GM12873 (cell line): ENCODE results near the gene DHX57.

Source experiments
- TF ChIP-seq, protein P1 (sequence below): IDR thresholded peaks from 2 replicates; pipeline ENCODE4 v1.5.1; 2012; ENCODE audit warnings: low read depth, mild to moderate bottlenecking, moderate library complexity, low read length, control low read depth; ENCODE audit not compliant: insufficient read depth; ENCODE audit errors: missing control alignments

DHX57 gene

DNA sequence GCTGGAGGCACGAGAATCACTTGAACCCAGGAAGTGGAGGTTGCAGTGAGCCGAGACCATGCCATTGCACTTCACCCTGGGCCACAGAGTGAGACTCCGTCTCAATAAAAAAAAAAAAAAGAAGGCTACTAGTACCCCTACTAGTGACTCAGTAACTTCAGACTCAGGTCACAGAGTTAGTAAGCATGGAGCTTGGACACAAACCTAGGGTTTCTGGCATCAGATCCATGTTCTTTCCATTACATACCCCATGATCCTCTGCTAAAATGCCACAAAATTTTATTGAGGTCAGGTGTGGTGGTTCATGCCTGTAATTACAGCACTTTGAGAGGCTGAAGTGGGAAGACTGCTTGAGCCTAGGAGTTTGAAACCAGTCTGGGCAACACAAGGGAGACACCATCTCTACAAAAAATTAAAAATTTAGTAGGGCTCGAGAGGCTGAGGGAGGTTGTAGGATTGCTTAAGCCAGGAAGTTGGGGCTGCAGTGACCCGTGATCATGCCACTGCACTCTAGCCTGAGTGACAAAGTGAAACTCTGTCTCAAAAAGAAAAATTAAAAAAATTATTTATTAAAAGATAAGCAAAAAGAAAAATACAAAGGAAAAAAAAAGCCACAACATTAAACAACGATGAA, 45.1 kb downstream of the DHX57 start:
- TF ChIP-seq, protein P1, sequence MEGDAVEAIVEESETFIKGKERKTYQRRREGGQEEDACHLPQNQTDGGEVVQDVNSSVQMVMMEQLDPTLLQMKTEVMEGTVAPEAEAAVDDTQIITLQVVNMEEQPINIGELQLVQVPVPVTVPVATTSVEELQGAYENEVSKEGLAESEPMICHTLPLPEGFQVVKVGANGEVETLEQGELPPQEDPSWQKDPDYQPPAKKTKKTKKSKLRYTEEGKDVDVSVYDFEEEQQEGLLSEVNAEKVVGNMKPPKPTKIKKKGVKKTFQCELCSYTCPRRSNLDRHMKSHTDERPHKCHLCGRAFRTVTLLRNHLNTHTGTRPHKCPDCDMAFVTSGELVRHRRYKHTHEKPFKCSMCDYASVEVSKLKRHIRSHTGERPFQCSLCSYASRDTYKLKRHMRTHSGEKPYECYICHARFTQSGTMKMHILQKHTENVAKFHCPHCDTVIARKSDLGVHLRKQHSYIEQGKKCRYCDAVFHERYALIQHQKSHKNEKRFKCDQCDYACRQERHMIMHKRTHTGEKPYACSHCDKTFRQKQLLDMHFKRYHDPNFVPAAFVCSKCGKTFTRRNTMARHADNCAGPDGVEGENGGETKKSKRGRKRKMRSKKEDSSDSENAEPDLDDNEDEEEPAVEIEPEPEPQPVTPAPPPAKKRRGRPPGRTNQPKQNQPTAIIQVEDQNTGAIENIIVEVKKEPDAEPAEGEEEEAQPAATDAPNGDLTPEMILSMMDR, result no peak

DNA sequence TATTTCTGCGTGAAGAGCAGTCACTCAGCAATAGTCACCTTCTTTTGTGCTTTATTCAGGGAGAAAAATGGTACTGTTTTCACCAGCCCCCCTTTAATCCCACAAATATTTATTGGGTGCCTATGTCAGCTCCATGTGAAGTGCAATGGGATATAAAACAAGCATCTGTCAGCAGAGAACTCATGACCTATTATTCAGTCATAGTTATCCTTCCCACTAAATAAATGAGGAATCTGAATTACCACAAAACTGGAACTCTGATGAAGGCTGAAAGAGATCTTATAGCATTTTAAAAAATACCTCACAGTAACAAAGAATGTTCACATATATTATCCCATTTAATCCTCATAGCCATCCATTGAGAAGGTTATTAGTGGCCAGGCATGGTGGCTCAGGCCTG, 45.8 kb downstream of the DHX57 start:
- TF ChIP-seq, protein P1, result no peak

DNA sequence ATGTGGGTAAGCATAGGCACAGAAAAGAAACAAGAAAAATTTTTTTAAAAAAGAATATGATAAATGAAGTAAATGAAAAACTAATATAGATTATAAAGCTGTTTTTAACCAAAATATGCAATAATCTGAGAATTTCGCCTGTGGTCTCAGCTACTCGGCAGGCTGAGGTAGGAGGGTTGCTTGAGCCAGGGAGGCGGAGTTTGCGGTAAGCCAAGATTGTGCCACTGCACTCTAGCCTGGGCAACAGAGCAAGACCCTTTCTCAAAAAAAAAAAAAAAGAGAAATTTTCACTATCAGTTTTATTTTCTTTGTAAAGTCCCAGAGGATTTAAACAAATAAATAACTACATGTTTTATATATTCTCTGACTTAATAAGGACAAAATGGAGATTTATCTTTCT, 47.3 kb downstream of the DHX57 start:
- TF ChIP-seq, protein P1, result no peak

DNA sequence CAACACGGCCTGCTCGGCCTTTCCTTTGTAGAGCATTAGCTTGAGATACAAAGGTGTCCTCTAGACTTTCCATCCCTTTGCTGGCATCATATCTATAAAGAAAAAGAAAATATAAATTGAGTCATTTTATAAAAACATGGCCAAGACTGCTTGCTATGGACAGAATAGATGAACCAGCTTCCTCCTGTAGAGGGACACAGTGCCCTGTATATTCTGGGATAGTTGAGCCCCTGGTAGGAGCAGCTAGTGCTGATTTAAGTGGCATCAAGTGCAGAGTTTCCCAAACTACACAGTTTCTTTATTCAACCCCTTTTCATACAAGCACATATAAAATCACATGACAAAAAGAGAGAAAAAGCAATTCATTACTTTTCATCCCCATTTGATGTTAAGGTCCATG, 49.8 kb downstream of the DHX57 start:
- TF ChIP-seq, protein P1, result no peak

DNA sequence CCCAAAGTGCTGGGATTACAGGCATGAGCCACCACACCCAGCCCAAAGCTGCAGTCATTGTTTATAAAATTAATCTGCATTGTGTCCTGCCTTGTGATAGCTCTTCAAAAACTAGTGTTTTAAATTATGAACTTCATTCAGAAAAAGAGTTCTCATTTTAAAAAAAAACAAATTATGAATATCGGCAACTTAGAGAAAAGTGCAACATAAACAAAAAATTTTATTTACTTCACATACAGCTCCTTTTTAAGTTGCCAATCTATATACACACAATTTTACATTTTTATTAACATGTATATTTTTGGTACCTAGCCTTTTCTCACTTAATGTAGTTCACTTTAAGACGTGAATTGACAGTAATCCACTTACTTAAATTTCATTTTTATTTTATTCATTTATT, 50.8 kb downstream of the DHX57 start:
- TF ChIP-seq, protein P1, result no peak

DNA sequence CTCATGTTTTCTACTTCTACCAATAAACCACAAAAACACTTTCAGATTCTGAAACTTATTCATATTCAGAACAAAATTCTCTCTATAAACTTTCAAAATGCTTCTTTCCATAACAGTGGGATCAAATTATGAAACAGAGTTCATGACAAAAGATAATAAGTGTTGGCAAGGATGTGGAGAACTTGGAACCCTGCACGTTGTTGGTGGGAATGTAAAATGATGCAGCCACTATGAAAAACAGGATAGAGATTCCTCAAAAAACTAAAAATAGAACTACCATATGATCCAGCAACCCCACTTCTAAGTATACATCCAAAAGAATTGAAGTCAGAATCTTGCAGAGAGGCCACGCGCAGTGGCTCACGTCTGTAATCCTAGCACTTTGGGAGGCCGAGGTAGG, 52.3 kb downstream of the DHX57 start:
- TF ChIP-seq, protein P1, result no peak

DNA sequence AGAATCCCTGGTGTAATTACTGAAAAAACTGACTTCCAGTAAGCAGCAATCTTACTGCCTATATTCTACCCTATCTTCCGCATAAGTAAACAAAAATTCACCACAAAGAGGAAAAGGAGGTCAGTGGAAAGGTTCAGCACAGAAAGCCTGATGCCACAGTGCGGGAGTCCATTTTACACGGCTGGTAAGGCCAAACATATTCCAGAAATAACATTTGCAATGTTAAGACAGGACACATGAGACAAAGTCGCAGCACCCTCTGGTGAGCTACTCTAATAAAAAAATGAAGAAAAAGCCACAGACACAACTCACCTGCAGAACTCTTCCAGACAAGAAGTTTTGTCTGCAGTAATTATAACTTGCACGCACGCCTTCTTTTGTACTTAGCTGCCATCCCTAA, 57.2 kb downstream of the DHX57 start:
- TF ChIP-seq, protein P1, result no peak
